Activated naive CD8-positive, alpha-beta T cell (primary cell): Measurements from ENCODE around the gene TNFRSF13B.
"Not testable (repeated sequence)": the region's sequence is repeated elsewhere in the genome, so short reads cannot be mapped to it uniquely, and the experiment has no call there.

Source experiments
- H3K27ac Mint-ChIP-seq: one replicate; pipeline ENCODE4 v1.8.0; 2021; ENCODE audit warnings: mixed read lengths
- H3K27me3 Mint-ChIP-seq: one replicate; pipeline ENCODE4 v1.8.0; 2021; ENCODE audit warnings: mixed read lengths
- H3K36me3 Mint-ChIP-seq: one replicate; pipeline ENCODE4 v1.8.0; 2021; ENCODE audit warnings: mixed read lengths
- H3K4me1 Mint-ChIP-seq: one replicate; pipeline ENCODE4 v1.8.0; 2021; ENCODE audit warnings: low read depth, mixed read lengths
- H3K4me3 Mint-ChIP-seq: one replicate; pipeline ENCODE4 v1.8.0; 2021; ENCODE audit warnings: mild to moderate bottlenecking, mixed read lengths
- H3K9me3 Mint-ChIP-seq: one replicate; pipeline ENCODE4 v1.8.0; 2021; ENCODE audit warnings: low read depth, mixed read lengths

The TNFRSF13B gene

GRCh38 chr17:16912021-16912962, 59.6 kb downstream of the TNFRSF13B start:
- H3K4me3 Mint-ChIP-seq = no peak overlapping the region
- H3K36me3 Mint-ChIP-seq = no peaks in the 10 kb centered on the region
- H3K27me3 Mint-ChIP-seq = no peaks in the 10 kb centered on the region
- H3K9me3 Mint-ChIP-seq = no peaks in the 10 kb centered on the region
- peaks cover 32% of the 10 kb centered on the region for H3K4me1 Mint-ChIP-seq
- no peak overlapping the region for H3K27ac Mint-ChIP-seq

GRCh38 chr17:16911141-16911937, 60.6 kb downstream of the TNFRSF13B start:
- peak overlapping the region; percentile 17 for H3K27ac Mint-ChIP-seq
- H3K4me1 Mint-ChIP-seq = peaks cover 37% of the 10 kb centered on the region
- peak overlapping the region; percentile 54 for H3K4me3 Mint-ChIP-seq
- H3K36me3 Mint-ChIP-seq = no peaks in the 10 kb centered on the region
- no peaks in the 10 kb centered on the region for H3K9me3 Mint-ChIP-seq
- no peaks in the 10 kb centered on the region for H3K27me3 Mint-ChIP-seq

GRCh38 chr17:16910341-16910740, 61.6 kb downstream of the TNFRSF13B start:
- no peak overlapping the region for H3K27ac Mint-ChIP-seq
- H3K4me1 Mint-ChIP-seq = peaks cover 39% of the 10 kb centered on the region
- H3K4me3 Mint-ChIP-seq = no peak overlapping the region
- no peaks in the 10 kb centered on the region for H3K36me3 Mint-ChIP-seq
- H3K27me3 Mint-ChIP-seq = no peaks in the 10 kb centered on the region
- H3K9me3 Mint-ChIP-seq = no peaks in the 10 kb centered on the region

GRCh38 chr17:16909472-16910246, 62.3 kb downstream of the TNFRSF13B start:
- peaks cover 39% of the 10 kb centered on the region for H3K4me1 Mint-ChIP-seq
- H3K4me3 Mint-ChIP-seq = no peak overlapping the region
- no peaks in the 10 kb centered on the region for H3K36me3 Mint-ChIP-seq
- H3K27me3 Mint-ChIP-seq = no peaks in the 10 kb centered on the region
- no peak overlapping the region for H3K27ac Mint-ChIP-seq
- H3K9me3 Mint-ChIP-seq = no peaks in the 10 kb centered on the region

GRCh38 chr17:16908273-16908672, 63.6 kb downstream of the TNFRSF13B start:
- no peak overlapping the region for H3K27ac Mint-ChIP-seq
- no peaks in the 10 kb centered on the region for H3K9me3 Mint-ChIP-seq
- peaks cover 39% of the 10 kb centered on the region for H3K4me1 Mint-ChIP-seq
- H3K4me3 Mint-ChIP-seq = no peak overlapping the region
- no peaks in the 10 kb centered on the region for H3K36me3 Mint-ChIP-seq
- H3K27me3 Mint-ChIP-seq = peaks cover 2% of the 10 kb centered on the region

- Mint-ChIP-seq H3K9me3 (no peaks in the 10 kb centered on the region), H3K27me3 (peaks cover 7% of the 10 kb centered on the region), H3K27ac (no peak overlapping the region), H3K4me3 (no peak overlapping the region), H3K36me3 (no peaks in the 10 kb centered on the region), H3K4me1 (peaks cover 25% of the 10 kb centered on the region)
Observed at GRCh38 chr17:16906680-16907079, 65.2 kb downstream of the TNFRSF13B start.

GRCh38 chr17:16905593-16906191, 66.2 kb downstream of the TNFRSF13B start:
- Mint-ChIP-seq H3K4me1 (peaks cover 17% of the 10 kb centered on the region), H3K27me3 (peaks cover 15% of the 10 kb centered on the region), H3K9me3 (no peaks in the 10 kb centered on the region), H3K36me3 (no peaks in the 10 kb centered on the region), H3K4me3 (no peak overlapping the region), H3K27ac (no peak overlapping the region)

GRCh38 chr17:16903070-16903469, 68.8 kb downstream of the TNFRSF13B start:
- H3K9me3 Mint-ChIP-seq, H3K4me1 Mint-ChIP-seq, H3K27ac Mint-ChIP-seq, H3K4me3 Mint-ChIP-seq, H3K36me3 Mint-ChIP-seq: not testable (repeated sequence)
- peaks cover 21% of the 10 kb centered on the region for H3K27me3 Mint-ChIP-seq

- Mint-ChIP-seq H3K36me3 (no peaks in the 10 kb centered on the region), H3K4me3 (no peak overlapping the region), H3K4me1 (no peaks in the 10 kb centered on the region), H3K9me3 (no peaks in the 10 kb centered on the region), H3K27me3 (peaks cover 21% of the 10 kb centered on the region), H3K27ac (no peak overlapping the region)
Observed at GRCh38 chr17:16900288-16900882, 71.5 kb downstream of the TNFRSF13B start.

- H3K36me3 Mint-ChIP-seq, H3K4me3 Mint-ChIP-seq, H3K27ac Mint-ChIP-seq, H3K9me3 Mint-ChIP-seq, H3K4me1 Mint-ChIP-seq: not testable (repeated sequence)
- H3K27me3 Mint-ChIP-seq = peaks cover 15% of the 10 kb centered on the region
Observed at GRCh38 chr17:16897211-16897896, 74.6 kb downstream of the TNFRSF13B start.

- H3K27ac Mint-ChIP-seq, H3K4me3 Mint-ChIP-seq, H3K9me3 Mint-ChIP-seq, H3K36me3 Mint-ChIP-seq, H3K4me1 Mint-ChIP-seq: not testable (repeated sequence)
- peaks cover 10% of the 10 kb centered on the region for H3K27me3 Mint-ChIP-seq
Observed at GRCh38 chr17:16896235-16896634, 75.7 kb downstream of the TNFRSF13B start.

GRCh38 chr17:16893527-16893926, 78.4 kb downstream of the TNFRSF13B start:
- H3K27me3 Mint-ChIP-seq, H3K4me1 Mint-ChIP-seq: not testable (repeated sequence)

GRCh38 chr17:16892876-16893454, 79.0 kb downstream of the TNFRSF13B start:
- H3K9me3 Mint-ChIP-seq, H3K36me3 Mint-ChIP-seq, H3K27me3 Mint-ChIP-seq, H3K4me1 Mint-ChIP-seq, H3K4me3 Mint-ChIP-seq, H3K27ac Mint-ChIP-seq: not testable (repeated sequence)

More at GRCh38 chr17:16893527-16893926, 78.4 kb downstream of the TNFRSF13B start:
- not testable (repeated sequence) for H3K36me3 Mint-ChIP-seq, H3K27ac Mint-ChIP-seq, H3K4me3 Mint-ChIP-seq, H3K9me3 Mint-ChIP-seq
